ENCODE data around the gene UBA6.

UBA6 gene

DNA sequence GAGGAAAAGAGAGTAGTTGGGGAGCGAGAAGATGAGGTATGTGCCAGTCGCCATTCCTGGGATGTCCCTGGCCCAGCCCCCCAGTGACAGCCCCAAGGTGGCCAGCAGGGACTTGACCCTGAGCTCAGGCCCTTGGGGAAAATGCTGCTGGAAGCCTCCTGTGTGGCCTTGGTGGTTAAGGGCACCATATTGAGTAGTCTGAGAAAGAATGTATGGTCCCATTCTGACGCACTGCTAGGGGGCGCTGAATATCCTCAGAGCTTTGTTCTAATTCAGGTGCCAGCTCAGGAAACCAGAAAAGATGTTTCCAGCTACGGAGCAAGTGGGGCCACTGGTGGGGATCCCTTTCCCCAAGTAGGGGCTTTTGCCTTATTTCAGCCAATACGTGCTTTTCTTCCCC lies 14.0 kb upstream of the UBA6 start:
- no peak overlapping the region for H3K4me3 ChIP-seq (ENCODE audit: low read length)
- no peaks in the 10 kb centered on the region for H3F3A ChIP-seq (ENCODE audit: control insufficient read depth, insufficient read depth)
- no peaks in the 10 kb centered on the region for H4K20me1 ChIP-seq (ENCODE audit: control insufficient read depth, insufficient read depth, low read depth, low read length)
- H3K4me2 ChIP-seq (ENCODE audit: low read length), result no peak overlapping the region
- H3K4me1 ChIP-seq (ENCODE audit: control insufficient read depth, low read length), result no peaks in the 10 kb centered on the region
- no peaks in the 10 kb centered on the region for H3K9me3 ChIP-seq (ENCODE audit: control insufficient read depth, insufficient read depth, low read length)
- no peak overlapping the region for H3K27ac ChIP-seq (ENCODE audit: low read depth, low read length)
- H3K9me2 ChIP-seq (replicated peaks; ENCODE audit: control insufficient read depth, low read length), result no peaks in the 10 kb centered on the region
- no peak for TF ChIP-seq CTCF (IDR thresholded peaks at IDR 0.05; ENCODE audit: low read depth, low read length, poor library complexity, severe bottlenecking)
- TF ChIP-seq EZH2phosphoT487 (IDR thresholded peaks at IDR 0.05; ENCODE audit: borderline replicate concordance, low read length), result no peak
- 0 out of 2 replicates have a peak, but pooled peaks cover 4% of the 10 kb centered on the region for H3K79me2 ChIP-seq (ENCODE audit: control insufficient read depth, low read length)
- H3K36me3 ChIP-seq (ENCODE audit: control insufficient read depth, low read length), result no peaks in the 10 kb centered on the region
- H3K27me3 ChIP-seq (ENCODE audit: control insufficient read depth, low read length), result no peaks in the 10 kb centered on the region

GRCh38 chr4:67714248-67714583 lies 13.3 kb upstream of the UBA6 start:
- no peaks in the 10 kb centered on the region for H3K9me3 ChIP-seq (ENCODE audit: control insufficient read depth, insufficient read depth, low read length)
- no peak overlapping the region for H3K4me2 ChIP-seq (ENCODE audit: low read length)
- no peaks in the 10 kb centered on the region for H3F3A ChIP-seq (ENCODE audit: control insufficient read depth, insufficient read depth)
- no peaks in the 10 kb centered on the region for H3K27me3 ChIP-seq (ENCODE audit: control insufficient read depth, low read length)
- no peaks in the 10 kb centered on the region for H3K9me2 ChIP-seq (replicated peaks; ENCODE audit: control insufficient read depth, low read length)
- peaks cover 9% of the 10 kb centered on the region for H3K79me2 ChIP-seq (ENCODE audit: control insufficient read depth, low read length)
- H4K20me1 ChIP-seq (ENCODE audit: control insufficient read depth, insufficient read depth, low read depth, low read length), result no peaks in the 10 kb centered on the region
- no peaks in the 10 kb centered on the region for H3K4me1 ChIP-seq (ENCODE audit: control insufficient read depth, low read length)
- no peaks in the 10 kb centered on the region for H3K36me3 ChIP-seq (ENCODE audit: control insufficient read depth, low read length)
- H3K27ac ChIP-seq (ENCODE audit: low read depth, low read length), result no peak overlapping the region
- no peak overlapping the region for H3K4me3 ChIP-seq (ENCODE audit: low read length)
- no peak for TF ChIP-seq CTCF (IDR thresholded peaks at IDR 0.05; ENCODE audit: low read depth, low read length, poor library complexity, severe bottlenecking)

DNA sequence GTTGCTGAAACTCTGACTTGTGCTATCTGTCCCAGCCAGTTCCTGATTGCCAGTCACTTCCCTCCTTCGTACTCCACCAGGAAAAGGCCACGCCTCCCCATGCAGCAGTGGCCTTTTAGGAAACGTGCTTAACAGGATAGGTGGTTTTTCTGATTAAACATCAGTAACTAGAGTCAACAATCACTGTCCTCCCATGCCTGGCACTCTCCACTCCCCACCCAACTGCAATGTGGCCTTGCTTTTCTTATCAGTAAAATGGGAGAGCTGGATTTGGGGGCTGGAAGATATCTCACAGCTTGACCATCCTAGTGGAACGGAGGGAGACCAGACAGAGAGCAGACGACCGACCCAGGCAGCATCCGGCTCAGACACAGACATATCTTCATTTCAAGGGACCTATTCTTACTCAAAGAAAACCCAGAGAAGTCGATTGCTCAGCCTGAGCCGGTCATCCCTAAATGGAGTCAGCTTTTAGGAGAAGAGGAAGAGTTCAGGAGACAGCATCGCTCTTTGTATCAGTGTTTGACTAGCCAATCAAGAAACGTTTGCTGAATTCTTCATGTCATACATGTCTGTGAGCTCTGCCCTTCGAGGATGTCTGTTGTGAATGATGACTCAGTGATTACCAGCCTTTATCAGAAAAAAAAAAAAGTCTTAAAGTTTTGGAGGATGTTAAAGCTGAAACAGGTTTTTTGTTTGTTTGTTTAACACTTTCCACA lies 12.7 kb upstream of the UBA6 start:
- TF ChIP-seq CTCF (IDR thresholded peaks at IDR 0.05; ENCODE audit: low read depth, low read length, poor library complexity, severe bottlenecking) (no peak), EZH2phosphoT487 (IDR thresholded peaks at IDR 0.05; ENCODE audit: borderline replicate concordance, low read length) (no peak)
- Histone ChIP-seq H3K27me3 (ENCODE audit: control insufficient read depth, low read length) (no peaks in the 10 kb centered on the region), H3K27ac (ENCODE audit: low read depth, low read length) (no peak overlapping the region), H4K20me1 (ENCODE audit: control insufficient read depth, insufficient read depth, low read depth, low read length) (no peaks in the 10 kb centered on the region), H3K9me3 (ENCODE audit: control insufficient read depth, insufficient read depth, low read length) (no peaks in the 10 kb centered on the region), H3K4me1 (ENCODE audit: control insufficient read depth, low read length) (no peaks in the 10 kb centered on the region), H3K79me2 (ENCODE audit: control insufficient read depth, low read length) (peaks cover 15% of the 10 kb centered on the region), H3K4me3 (ENCODE audit: low read length) (no peak overlapping the region), H3K4me2 (ENCODE audit: low read length) (no peak overlapping the region), H3K9me2 (replicated peaks; ENCODE audit: control insufficient read depth, low read length) (no peaks in the 10 kb centered on the region), H3K36me3 (ENCODE audit: control insufficient read depth, low read length) (no peaks in the 10 kb centered on the region), H3F3A (ENCODE audit: control insufficient read depth, insufficient read depth) (no peaks in the 10 kb centered on the region)

All from DOHH2 (cell line).